Stimulated activated CD8-positive, alpha-beta memory T cell treated with anti-CD3 and anti-CD28 coated beads, Interleukin-4, amount 100 ng/mL, for 4 hours (primary cell): Measurements from ENCODE around the gene HSH2D.
"Not testable (repeated sequence)": the region's sequence is repeated elsewhere in the genome, so short reads cannot be mapped to it uniquely, and the experiment has no call there.

Experiments used
- DNase-seq, 2 donors: peaks; one replicate each; pipeline ENCODE4 v3.0.0-alpha.2; 2020; ENCODE audit warnings: low read depth in 2 of 2, low spot score in 1 of 2

Gene HSH2D

GRCh38 chr19:16154557-16154956, 11.1 kb downstream of the HSH2D start:
- no peak for DNase-seq

- no peak for DNase-seq
Measured at GRCh38 chr19:16155128-16155527, 11.6 kb downstream of the HSH2D start.

- no peak for DNase-seq
Measured at GRCh38 chr19:16156904-16157303, 13.4 kb downstream of the HSH2D start.

GRCh38 chr19:16157601-16158000, 14.1 kb downstream of the HSH2D start:
- no peak for DNase-seq

- DNase-seq: no peak
Measured at GRCh38 chr19:16159655-16160054, 16.2 kb downstream of the HSH2D start.

- DNase-seq: no peak
Measured at GRCh38 chr19:16160445-16160942, 17.0 kb downstream of the HSH2D start.

GRCh38 chr19:16160943-16161560, 17.6 kb downstream of the HSH2D start:
- no peak for DNase-seq

GRCh38 chr19:16161840-16162239, 18.4 kb downstream of the HSH2D start:
- DNase-seq: no peak

GRCh38 chr19:16164222-16164890, 20.9 kb downstream of the HSH2D start:
- DNase-seq: no peak

- no peak for DNase-seq
Measured at GRCh38 chr19:16166417-16166816, 22.9 kb downstream of the HSH2D start.

- DNase-seq: no peak
Measured at GRCh38 chr19:16167055-16167454, 23.6 kb downstream of the HSH2D start.

- DNase-seq: no peak
Measured at GRCh38 chr19:16168465-16169081, 25.1 kb downstream of the HSH2D start.

- no peak for DNase-seq
Measured at GRCh38 chr19:16170134-16170533, 26.6 kb downstream of the HSH2D start.

GRCh38 chr19:16175954-16176353, 32.5 kb downstream of the HSH2D start:
- DNase-seq: no peak

GRCh38 chr19:16178866-16179265, 35.4 kb downstream of the HSH2D start:
- not testable (repeated sequence) for DNase-seq

GRCh38 chr19:16180611-16181010, 37.1 kb downstream of the HSH2D start:
- no peak for DNase-seq

GRCh38 chr19:16184665-16185122, 41.2 kb downstream of the HSH2D start:
- DNase-seq: no peak

- DNase-seq: peak; percentile 96 to 99
Measured at GRCh38 chr19:16185123-16185767, 41.8 kb downstream of the HSH2D start, which contains the start of gene FAM32A. TSS of gene FAM32A (plus strand) at chr19:16185410. CDS start at chr19:16185443, 33 bp downstream.

- no peak for DNase-seq
Measured at GRCh38 chr19:16185768-16186123, 42.3 kb downstream of the HSH2D start.

GRCh38 chr19:16188521-16188920, 45.0 kb downstream of the HSH2D start:
- no peak for DNase-seq

GRCh38 chr19:16190198-16190597, 46.7 kb downstream of the HSH2D start:
- no peak for DNase-seq

- no peak for DNase-seq
Measured at GRCh38 chr19:16190736-16191135, 47.3 kb downstream of the HSH2D start.
